Calu3 (cell line): ENCODE data around the gene MAGI1. TPM values are rescaled to one million over a fixed set of nuclear protein-coding genes. Genes with fewer than 3 reads are reported as not detected.

ENCODE experiments used
- BruUV-seq: library from RNA; stranded (reverse); fragments of 400-500 nt; replicated peaks from 2 replicates; lab custom pipeline; 2021; lab: Mats Ljungman, UMichigan
- CTCF ChIA-PET: fragments of 300-600 bp; sonication (Branson Sonifier 250); formaldehyde crosslinking; loops from one replicate; lab custom pipeline; 2022; ENCODE audit warnings: antibody characterized with exemption; lab: Charles Lee
- DNase-seq: peaks from one replicate; pipeline ENCODE4 v3.0.0; 2022
- H3K27ac Mint-ChIP-seq: one replicate; pipeline ENCODE4 v1.8.0; 2022; ENCODE audit warnings: mixed read lengths; ENCODE audit not compliant: unreplicated experiment
- H3K27me3 Mint-ChIP-seq: one replicate; pipeline ENCODE4 v1.8.0; 2022; ENCODE audit warnings: mixed read lengths; ENCODE audit not compliant: unreplicated experiment
- H3K36me3 Mint-ChIP-seq: one replicate; pipeline ENCODE4 v1.8.0; 2022; ENCODE audit warnings: mild to moderate bottlenecking, moderate library complexity, mixed read lengths; ENCODE audit not compliant: insufficient read depth, unreplicated experiment
- H3K4me1 Mint-ChIP-seq: one replicate; pipeline ENCODE4 v1.8.0; 2022; ENCODE audit warnings: mild to moderate bottlenecking, low read depth, mixed read lengths; ENCODE audit not compliant: unreplicated experiment
- H3K4me3 Mint-ChIP-seq: one replicate; pipeline ENCODE4 v1.8.0; 2022; ENCODE audit warnings: mild to moderate bottlenecking, low read depth, moderate library complexity, mixed read lengths; ENCODE audit not compliant: unreplicated experiment
- H3K9me3 Mint-ChIP-seq: one replicate; pipeline ENCODE4 v1.8.0; 2022; ENCODE audit warnings: low read depth, mixed read lengths; ENCODE audit not compliant: unreplicated experiment
- intact Hi-C: fragments of 100-400 bp; cut with micrococcal nuclease; formaldehyde crosslinking; loops from one replicate; pipeline ENCODE4 v1.10.0; 2022; ENCODE audit not compliant: unreplicated experiment
- total RNA-seq: library from RNA; stranded (reverse); gene quantifications from 2 replicates; pipeline ENCODE4 v1.2.3, GENCODE V29; 2022
- TF ChIP-seq, protein P1 (sequence below): fragments of 200-600 bp; IDR thresholded peaks from one replicate; pipeline ENCODE4 v1.8.0; 2022; ENCODE audit warnings: antibody characterized with exemption; ENCODE audit not compliant: unreplicated experiment

MAGI1 gene
- total RNA-seq, 1 experiment from 2014 or later = 76.4 TPM

DNA sequence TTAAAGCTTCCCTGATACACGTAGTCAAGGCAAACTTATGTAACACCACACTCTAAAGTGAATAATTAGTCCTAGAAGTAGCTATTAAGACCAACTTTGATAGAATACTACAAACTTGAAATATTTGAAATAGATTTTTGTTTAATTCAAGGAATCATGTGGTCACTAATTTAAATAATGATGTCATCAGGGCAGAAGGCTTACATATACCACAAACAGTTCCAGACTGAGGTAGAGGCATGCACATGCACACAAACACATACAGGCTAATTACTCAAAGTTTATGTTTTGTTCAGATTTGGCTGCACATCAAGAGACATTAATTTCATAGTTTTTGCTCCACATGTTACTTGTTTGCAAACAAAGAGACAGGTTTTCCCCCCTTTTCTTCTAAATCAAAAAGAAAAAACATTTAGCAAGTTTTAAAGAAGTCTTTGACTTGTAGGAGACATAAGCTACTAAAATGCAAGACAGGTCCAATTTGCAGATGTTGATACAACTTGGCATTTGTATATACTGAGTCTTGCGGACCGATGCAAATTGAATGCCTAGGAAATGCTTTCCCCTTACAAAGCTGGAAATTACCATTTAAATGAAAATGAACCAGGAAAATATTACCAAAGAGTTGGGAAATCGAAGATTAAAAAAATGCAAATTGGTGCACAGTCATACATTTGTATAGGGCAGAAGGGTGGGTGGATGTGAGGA lies 594.8 kb downstream of the MAGI1 start:
- H3K27me3 Mint-ChIP-seq = no peaks in the 10 kb centered on the region
- no peaks in the 10 kb centered on the region for H3K36me3 Mint-ChIP-seq
- TF ChIP-seq, protein P1, sequence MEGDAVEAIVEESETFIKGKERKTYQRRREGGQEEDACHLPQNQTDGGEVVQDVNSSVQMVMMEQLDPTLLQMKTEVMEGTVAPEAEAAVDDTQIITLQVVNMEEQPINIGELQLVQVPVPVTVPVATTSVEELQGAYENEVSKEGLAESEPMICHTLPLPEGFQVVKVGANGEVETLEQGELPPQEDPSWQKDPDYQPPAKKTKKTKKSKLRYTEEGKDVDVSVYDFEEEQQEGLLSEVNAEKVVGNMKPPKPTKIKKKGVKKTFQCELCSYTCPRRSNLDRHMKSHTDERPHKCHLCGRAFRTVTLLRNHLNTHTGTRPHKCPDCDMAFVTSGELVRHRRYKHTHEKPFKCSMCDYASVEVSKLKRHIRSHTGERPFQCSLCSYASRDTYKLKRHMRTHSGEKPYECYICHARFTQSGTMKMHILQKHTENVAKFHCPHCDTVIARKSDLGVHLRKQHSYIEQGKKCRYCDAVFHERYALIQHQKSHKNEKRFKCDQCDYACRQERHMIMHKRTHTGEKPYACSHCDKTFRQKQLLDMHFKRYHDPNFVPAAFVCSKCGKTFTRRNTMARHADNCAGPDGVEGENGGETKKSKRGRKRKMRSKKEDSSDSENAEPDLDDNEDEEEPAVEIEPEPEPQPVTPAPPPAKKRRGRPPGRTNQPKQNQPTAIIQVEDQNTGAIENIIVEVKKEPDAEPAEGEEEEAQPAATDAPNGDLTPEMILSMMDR = no peak
- no peaks in the 10 kb centered on the region for H3K4me1 Mint-ChIP-seq
- no peak overlapping the region for H3K27ac Mint-ChIP-seq
- no peak overlapping the region for H3K4me3 Mint-ChIP-seq
- H3K9me3 Mint-ChIP-seq = no peaks in the 10 kb centered on the region
- no TSS peak for BruUV-seq
- no peak for DNase-seq
- CTCF ChIA-PET = interaction anchor here (1.3 kb wide), 1 partner anchor 229 kb away, joined by 3 read pairs; no protein-coding TSS in a partner anchor
- intact Hi-C loops = no loop called here

DNA sequence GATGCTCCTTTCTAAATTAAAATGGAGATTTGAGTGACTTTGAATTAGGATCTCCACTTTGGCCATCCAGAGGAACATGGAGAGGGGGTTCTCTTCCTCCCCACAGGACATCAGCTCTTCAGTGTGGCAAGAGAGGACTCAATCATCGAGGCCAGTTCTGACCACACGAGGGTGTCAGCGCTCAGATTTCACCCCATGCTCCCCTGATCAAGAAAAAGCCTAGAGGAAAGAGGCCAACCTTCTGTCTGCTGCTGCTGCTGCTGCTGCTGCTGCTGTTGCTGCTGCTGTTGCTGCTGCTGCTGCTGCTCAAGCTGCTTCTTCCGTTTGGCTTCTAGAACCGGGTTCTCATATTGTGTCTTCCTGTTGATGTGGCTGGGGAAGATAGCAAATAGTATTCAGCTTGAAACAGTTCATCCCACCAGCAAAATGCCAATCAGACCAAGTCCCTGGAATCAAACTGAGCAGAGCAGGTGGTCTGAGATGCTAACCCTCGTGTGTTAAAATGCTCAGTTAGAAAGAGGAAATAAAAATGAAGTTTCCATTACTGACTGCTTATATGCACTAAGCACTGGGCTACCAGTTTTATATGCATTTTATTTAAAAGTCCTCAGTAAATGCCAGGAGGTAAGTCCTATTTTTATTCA lies 599.0 kb downstream of the MAGI1 start:
- no peak overlapping the region for H3K27ac Mint-ChIP-seq
- peak; percentile 59 for DNase-seq
- H3K9me3 Mint-ChIP-seq = no peaks in the 10 kb centered on the region
- intact Hi-C loops = loop anchor here (2.0 to 5.0 kb wide), 5 partner anchors 233 to 907 kb away; no protein-coding TSS in a partner anchor
- BruUV-seq = no TSS peak
- H3K27me3 Mint-ChIP-seq = no peaks in the 10 kb centered on the region
- no peak overlapping the region for H3K4me3 Mint-ChIP-seq
- TF ChIP-seq, protein P1 = peak; percentile 44
- H3K4me1 Mint-ChIP-seq = no peaks in the 10 kb centered on the region
- no peaks in the 10 kb centered on the region for H3K36me3 Mint-ChIP-seq
- CTCF ChIA-PET = interaction anchor here (1.5 to 2.9 kb wide), 3 partner anchors 234 to 311 kb away, joined by 8 to 10 read pairs (median 9); no protein-coding TSS in a partner anchor

DNA sequence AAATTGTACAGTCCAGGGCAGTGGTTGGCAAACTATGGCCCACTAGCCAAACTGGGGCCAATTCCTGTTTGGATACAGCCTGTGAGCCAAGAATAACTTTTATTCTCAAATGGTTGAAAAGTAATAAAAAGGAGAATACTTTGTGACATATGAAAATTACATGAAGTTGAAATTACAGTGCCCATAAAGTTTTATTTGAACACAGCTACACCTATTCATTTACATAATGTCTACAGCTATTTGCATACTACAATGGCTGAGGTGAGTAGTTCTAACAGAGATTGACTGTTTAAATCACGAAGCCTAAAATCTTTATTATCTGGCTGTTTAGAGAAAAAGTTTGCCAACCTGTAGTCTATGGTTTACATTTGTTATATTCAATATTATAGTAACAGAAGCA lies 600.1 kb downstream of the MAGI1 start:
- no peak for DNase-seq
- no TSS peak for BruUV-seq
- H3K4me3 Mint-ChIP-seq = no peak overlapping the region
- TF ChIP-seq, protein P1 = no peak
- no peaks in the 10 kb centered on the region for H3K9me3 Mint-ChIP-seq
- H3K36me3 Mint-ChIP-seq = no peaks in the 10 kb centered on the region
- no peak overlapping the region for H3K27ac Mint-ChIP-seq
- CTCF ChIA-PET = interaction anchor here (2.1 to 2.9 kb wide), 2 partner anchors 235 to 312 kb away, joined by 9 to 10 read pairs; no protein-coding TSS in a partner anchor
- no peaks in the 10 kb centered on the region for H3K27me3 Mint-ChIP-seq
- intact Hi-C loops = loop anchor here (2.0 to 5.0 kb wide), 5 partner anchors 234 to 906 kb away; no protein-coding TSS in a partner anchor
- no peaks in the 10 kb centered on the region for H3K4me1 Mint-ChIP-seq

DNA sequence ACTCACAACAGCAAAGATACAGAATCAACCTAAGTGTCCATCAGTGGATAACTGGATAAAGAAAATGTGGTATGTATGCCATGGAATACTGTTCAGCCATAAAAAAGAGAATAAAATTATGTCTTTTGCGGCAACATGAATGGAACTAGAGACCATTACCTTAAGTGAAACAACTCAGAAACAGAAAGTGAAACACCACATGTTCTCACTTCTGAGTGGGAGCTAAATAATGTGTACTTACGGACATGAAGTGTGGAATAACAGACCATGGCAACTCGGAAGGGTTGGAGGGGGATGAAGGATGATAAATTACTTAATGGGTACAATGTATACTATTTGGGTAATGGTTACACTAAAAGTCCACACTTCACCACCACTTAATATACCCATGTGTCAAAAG lies 600.6 kb downstream of the MAGI1 start:
- CTCF ChIA-PET = interaction anchor here (1.5 to 2.9 kb wide), 2 partner anchors 12 to 235 kb away, joined by 6 to 10 read pairs; no protein-coding TSS in a partner anchor
- Mint-ChIP-seq H3K4me3 (no peak overlapping the region), H3K27me3 (no peaks in the 10 kb centered on the region), H3K36me3 (no peaks in the 10 kb centered on the region), H3K9me3 (no peaks in the 10 kb centered on the region), H3K4me1 (no peaks in the 10 kb centered on the region), H3K27ac (no peak overlapping the region)
- DNase-seq = no peak
- no TSS peak for BruUV-seq
- intact Hi-C loops = loop anchor here (2.0 to 5.0 kb wide), 5 partner anchors 235 to 906 kb away; no protein-coding TSS in a partner anchor
- TF ChIP-seq, protein P1 = no peak
